HepG2 (cell line): Measurements from ENCODE around the gene PPAN. TPM values are rescaled to one million over a fixed set of nuclear protein-coding genes. Genes with fewer than 3 reads are reported as not detected.

Experiments used
- ARID3A ChIP-seq: IDR thresholded peaks from 2 replicates; pipeline ENCODE4 v1.6.1; 2012; ENCODE audit warnings: low read depth, low read length, improper control_type of control experiment
- DNMT3B ChIP-seq: conservative IDR thresholded peaks from 2 replicates; pipeline ENCODE4 v1.6.1; 2016; ENCODE audit warnings: missing biosample characterization, control low read depth
- DR1 ChIP-seq: sonication (generic); formaldehyde crosslinking; IDR thresholded peaks from 2 replicates; pipeline ENCODE4 v1.8.0; 2021; ENCODE audit warnings: mild to moderate bottlenecking, missing genetic modification reagents, inconsistent platforms
- E2F2 ChIP-seq: sonication (generic); formaldehyde crosslinking; IDR thresholded peaks from 2 replicates; pipeline ENCODE4 v1.4.0; 2020; ENCODE audit warnings: missing genetic modification reagents, borderline replicate concordance
- ELF3 ChIP-seq: IDR thresholded peaks from 2 replicates; pipeline ENCODE4 v1.6.1; 2016; ENCODE audit warnings: missing genetic modification reagents, missing compliant biosample characterization
- FOXJ3 ChIP-seq: sonication (generic); formaldehyde crosslinking; IDR thresholded peaks from 2 replicates; pipeline ENCODE4 v1.4.0; 2020; ENCODE audit warnings: missing genetic modification reagents, mild to moderate bottlenecking, borderline replicate concordance
- GMEB2 ChIP-seq: IDR thresholded peaks from 2 replicates; pipeline ENCODE4 v1.6.1; 2016; ENCODE audit warnings: missing biosample characterization, missing genetic modification reagents, low read depth
- LCORL ChIP-seq, 2 experiments: fragments of 450-650 bp in 1 of 2; sonication (generic) in 1 of 2; formaldehyde crosslinking in 1 of 2; IDR thresholded peaks; 2 replicates each; pipeline versions ENCODE4 v1.5.0 to v1.6.1; 2017 to 2020; ENCODE audit warnings: antibody characterized with exemption in 1 of 2, missing genetic modification reagents in 1 of 2
- MAFF ChIP-seq: IDR thresholded peaks from 2 replicates; pipeline ENCODE4 v1.6.1; 2011; ENCODE audit warnings: low read depth, low read length, improper control_type of control experiment
- NPAS2 ChIP-seq: sonication (generic); formaldehyde crosslinking; IDR thresholded peaks from 2 replicates; pipeline ENCODE4 v1.8.0; 2022; ENCODE audit warnings: mild to moderate bottlenecking, missing genetic modification reagents, borderline replicate concordance
- RAD21 ChIP-seq: fragments of 450-650 bp; formaldehyde crosslinking; IDR thresholded peaks from 2 replicates; pipeline ENCODE4 v1.5.0; 2020; ENCODE audit warnings: mild to moderate bottlenecking
- RELA ChIP-seq: sonication (generic); formaldehyde crosslinking; IDR thresholded peaks from 2 replicates; pipeline ENCODE4 v1.4.0; 2020; ENCODE audit warnings: missing genetic modification reagents
- SPEN ChIP-seq: sonication (generic); formaldehyde crosslinking; IDR thresholded peaks from 2 replicates; pipeline ENCODE4 v1.5.1; 2020; ENCODE audit warnings: low read depth, mild to moderate bottlenecking, missing genetic modification reagents
- TBX3 ChIP-seq: fragments of 450-650 bp; IDR thresholded peaks from 2 replicates; pipeline ENCODE4 v1.6.1; 2017; ENCODE audit warnings: antibody characterized with exemption, mild to moderate bottlenecking, inconsistent platforms, borderline replicate concordance
- TOE1 ChIP-seq: sonication (generic); formaldehyde crosslinking; IDR thresholded peaks from 2 replicates; pipeline ENCODE4 v1.4.0; 2020; ENCODE audit warnings: mild to moderate bottlenecking, missing genetic modification reagents
- ZFP62 ChIP-seq: sonication (generic); formaldehyde crosslinking; IDR thresholded peaks from 2 replicates; pipeline ENCODE4 v1.4.0; 2020; ENCODE audit warnings: missing genetic modification reagents
- ZFP90 ChIP-seq: sonication (generic); formaldehyde crosslinking; IDR thresholded peaks from 2 replicates; pipeline ENCODE4 v1.8.0; 2022; ENCODE audit warnings: missing genetic modification reagents, mild to moderate bottlenecking, inconsistent platforms, borderline replicate concordance
- ZMYM4 ChIP-seq: sonication (generic); formaldehyde crosslinking; IDR thresholded peaks from 2 replicates; pipeline ENCODE4 v1.8.1; 2023; ENCODE audit warnings: mild to moderate bottlenecking, missing genetic modification reagents
- ZNF12 ChIP-seq: sonication (generic); formaldehyde crosslinking; IDR thresholded peaks from 2 replicates; pipeline ENCODE4 v1.5.0; 2020; ENCODE audit warnings: missing genetic modification reagents
- ZNF20 ChIP-seq: sonication (generic); formaldehyde crosslinking; IDR thresholded peaks from 2 replicates; pipeline ENCODE4 v1.4.0; 2020; ENCODE audit warnings: mild to moderate bottlenecking, moderate library complexity, missing genetic modification reagents
- ZNF260 ChIP-seq: sonication (generic); formaldehyde crosslinking; IDR thresholded peaks from 2 replicates; pipeline ENCODE4 v1.4.0; 2020; ENCODE audit warnings: missing genetic modification reagents, low read depth, mild to moderate bottlenecking, borderline replicate concordance
- ZNF329 ChIP-seq: sonication (generic); formaldehyde crosslinking; IDR thresholded peaks from 2 replicates; pipeline ENCODE4 v1.9.0; 2021; ENCODE audit warnings: low read depth, mild to moderate bottlenecking, missing genetic modification reagents
- ZNF34 ChIP-seq: sonication (generic); formaldehyde crosslinking; IDR thresholded peaks from 2 replicates; pipeline ENCODE4 v1.4.0; 2020; ENCODE audit warnings: mild to moderate bottlenecking, missing genetic modification reagents, borderline replicate concordance
- ZNF503 ChIP-seq: sonication (generic); formaldehyde crosslinking; IDR thresholded peaks from 2 replicates; pipeline ENCODE4 v1.4.0; 2020; ENCODE audit warnings: missing genetic modification reagents
- ZNF547 ChIP-seq: sonication (generic); formaldehyde crosslinking; IDR thresholded peaks from 2 replicates; pipeline ENCODE4 v1.5.1; 2020; ENCODE audit warnings: mild to moderate bottlenecking, missing genetic modification reagents
- ZNF75D ChIP-seq: sonication (generic); formaldehyde crosslinking; IDR thresholded peaks from 2 replicates; pipeline ENCODE4 v1.8.1; 2023; ENCODE audit warnings: missing genetic modification reagents, mild to moderate bottlenecking, borderline replicate concordance
- ZSCAN9 ChIP-seq: IDR thresholded peaks from 2 replicates; pipeline ENCODE4 v1.6.1; 2016; ENCODE audit warnings: borderline replicate concordance
- polyA plus RNA-seq, 8 experiments: library from polyadenylated mRNA; depleted of rRNA in 3 of 8; stranded (reverse) in 7 of 8; unstranded in 1 of 8; fragments of >200 nt; fragmentation: Illumina TruSeq in 4 of 8; extraction: Trizol in 4 of 8; gene quantifications; 2 replicates each; pipeline versions ENCODE4 v1.2.1 to v1.2.3, GENCODE V29; 2011 to 2016; ENCODE audit warnings: low read depth in 4 of 8, missing spikeins in 1 of 8, mixed read lengths in 1 of 8; ENCODE audit not compliant: insufficient read depth in 1 of 8
- total RNA-seq, 5 experiments: library from RNA; depleted of rRNA; stranded (reverse); fragments of >200 nt; fragmentation: Illumina TruSeq; extraction: Trizol; gene quantifications; 2 replicates each; pipeline ENCODE4 v1.2.3, GENCODE V29; 2016; ENCODE audit warnings: low read depth in 1 of 5

Gene PPAN
- total and polyA plus RNA-seq, 2 of the 13 experiments (the other 11 are each of a cell fraction or from before 2014, with no cell fraction given), result 36.2 to 41.9 TPM

- TF ChIP-seq ELF3 (no peak), ZNF260 (CRISPR knock-in tag) (no peak), DR1 (CRISPR knock-in tag) (no peak), ZNF503 (CRISPR knock-in tag) (no peak), TBX3 (no peak), DNMT3B (CRISPR knock-in tag) (no peak), FOXJ3 (CRISPR knock-in tag) (no peak), E2F2 (CRISPR knock-in tag) (no peak), ZNF34 (CRISPR knock-in tag) (no peak), ZFP90 (no peak), GMEB2 (CRISPR knock-in tag) (no peak), ZMYM4 (CRISPR knock-in tag) (peak; percentile 48; the same call in 1 of the 2 replicates), ZNF75D (CRISPR knock-in tag) (no peak), MAFF (no peak), NPAS2 (CRISPR knock-in tag) (no peak), ZFP62 (CRISPR knock-in tag) (no peak), RELA (CRISPR knock-in tag) (no peak), SPEN (0 out of 2 replicates have a peak, but pooled peaks have one; percentile 23), ZSCAN9 (CRISPR knock-in tag) (no peak), TOE1 (CRISPR knock-in tag) (no peak), ZNF547 (CRISPR knock-in tag) (no peak), RAD21 (CRISPR knock-in tag) (no peak), ARID3A (no peak), LCORL (IDR thresholded peaks at IDR 0.05) (no peak), LCORL (CRISPR knock-in tag; IDR thresholded peaks at IDR 0.05) (peak; percentile 48; the same call in 1 of the 2 replicates), ZNF12 (CRISPR knock-in tag) (no peak), ZNF329 (CRISPR knock-in tag) (no peak), ZNF20 (no peak)
Measured at GRCh38 chr19:10079031-10079453, 27.1 kb upstream of the PPAN start (continued).
